ENCODE measurements around the gene SCARF1. TPM values are rescaled to one million over a fixed set of nuclear protein-coding genes. Genes with fewer than 3 reads are reported as not detected.

The SCARF1 gene
- total and polyA plus RNA-seq, 8 donors = 2.0 to 8.6 (median 3.5) TPM

- Histone ChIP-seq H3K4me3 (no peak overlapping the region), H3K36me3 (no peaks in the 10 kb centered on the region), H3K4me1 (peaks cover 0 to 8% (median 6%) of the 10 kb centered on the region in 3 donors), H3K9me3 (no peaks in the 10 kb centered on the region), H3K27me3 (no peaks in the 10 kb centered on the region), H3K27ac (no peak overlapping the region)
- no peak for ATAC-seq
- no peak for DNase-seq
- WGBS, 2 donors = 98 to 99% methylated on average over 14 of the region's 14 CpGs
- TF ChIP-seq CTCF (IDR thresholded peaks at IDR 0.05) = no peak
- intact Hi-C loops (cut with DNase I) = no loop called here
- no peak for FAIRE-seq
Observed at GRCh38 chr17:1601571-1601970, 44.0 kb downstream of the SCARF1 start.

DNA sequence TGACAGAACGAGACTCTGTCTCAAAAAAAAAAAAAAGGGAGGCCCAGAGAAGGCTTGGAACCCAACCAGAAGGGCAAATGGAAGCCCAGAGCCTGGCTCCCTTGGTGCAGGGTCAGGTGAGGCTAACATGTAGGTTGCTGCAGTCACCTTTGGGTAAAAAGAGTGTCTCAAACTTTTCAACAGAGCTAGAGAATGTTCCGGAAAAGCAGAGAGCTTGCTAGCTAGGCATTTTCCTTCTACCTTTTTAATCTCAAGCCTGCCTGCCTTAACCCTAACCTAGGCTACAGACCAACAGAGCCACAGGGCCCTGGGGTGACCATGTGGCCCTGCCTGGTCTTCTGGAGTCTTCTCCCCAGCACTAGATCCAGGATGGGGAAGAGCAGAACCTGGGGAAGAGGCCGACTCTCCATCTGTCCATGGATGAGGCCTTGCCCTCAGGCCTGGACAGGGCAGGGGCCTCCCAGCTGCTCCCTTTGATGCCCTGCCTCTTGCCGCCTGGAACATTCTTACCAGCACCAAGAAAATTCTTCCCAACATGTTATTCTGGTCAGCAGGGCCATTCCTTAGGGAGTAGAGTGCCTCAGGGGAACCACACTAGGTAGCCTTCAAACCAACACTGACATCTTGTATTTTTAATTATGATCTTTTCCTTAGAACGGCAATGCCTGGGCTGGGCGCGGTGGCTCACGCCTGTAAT is 47.0 kb downstream of the SCARF1 start:
- Histone ChIP-seq H3K4me1 (peaks cover 0 to 8% (median 6%) of the 10 kb centered on the region in 3 donors), H3K27ac (peak overlapping the region in 3 of 4 donors; percentile 46 to 80 (median 67)), H3K36me3 (no peaks in the 10 kb centered on the region), H3K9me3 (no peaks in the 10 kb centered on the region), H3K27me3 (no peaks in the 10 kb centered on the region), H3K4me3 (no peak overlapping the region)
- FAIRE-seq (no peak), ATAC-seq (peak; percentile 17 to 40 (median 28)), DNase-seq (no peak)
- TF ChIP-seq CTCF (IDR thresholded peaks at IDR 0.05) = no peak
- WGBS, 2 donors = 87% methylated on average over 8 of the region's 8 CpGs
- intact Hi-C loops (cut with DNase I) = no loop called here

DNA sequence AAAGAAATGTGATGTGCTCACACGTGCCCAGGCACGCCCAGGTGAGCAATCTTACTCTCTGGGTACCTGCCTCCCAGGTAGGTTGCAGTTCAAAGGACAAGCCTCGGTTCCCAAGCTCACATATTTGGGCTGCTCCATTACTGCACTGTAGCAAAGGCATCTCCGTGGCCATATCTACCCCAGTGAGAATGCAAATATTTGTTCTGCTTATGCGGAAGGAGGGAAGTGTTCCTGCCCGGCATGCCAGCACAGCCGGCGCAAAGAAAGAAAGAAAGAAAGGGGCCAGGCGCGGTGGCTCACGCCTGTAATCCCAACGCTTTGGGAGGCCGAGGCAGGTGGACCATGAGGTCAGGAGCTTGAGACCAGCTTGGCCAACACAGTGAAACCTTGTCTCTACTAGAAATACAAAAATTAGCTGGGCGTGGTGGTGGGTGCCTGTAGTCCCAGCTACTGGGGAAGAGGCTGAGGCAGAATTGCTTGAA is 47.6 kb downstream of the SCARF1 start:
- TF ChIP-seq CTCF (IDR thresholded peaks at IDR 0.05) = no peak
- DNase-seq = peak in 2 of 6 donors; percentile 40 to 43

GRCh38 chr17:1593630-1593931 is 52.0 kb downstream of the SCARF1 start:
- ATAC-seq (no peak), DNase-seq (no peak), FAIRE-seq (no peak)
- Histone ChIP-seq H3K36me3 (no peaks in the 10 kb centered on the region), H3K27ac (no peak overlapping the region), H3K27me3 (no peaks in the 10 kb centered on the region), H3K9me3 (no peaks in the 10 kb centered on the region), H3K4me3 (no peak overlapping the region), H3K4me1 (peaks cover 0 to 19% (median 6%) of the 10 kb centered on the region in 3 donors)
- intact Hi-C loops (cut with DNase I) = no loop called here
- TF ChIP-seq CTCF (IDR thresholded peaks at IDR 0.05) = no peak
- WGBS, 2 donors = 95 to 97% methylated on average over 5 of the region's 5 CpGs

More for the DNA sequence above, 47.6 kb downstream of the SCARF1 start:
- Histone ChIP-seq H3K4me1 (peaks cover 0 to 8% (median 6%) of the 10 kb centered on the region in 3 donors), H3K9me3 (no peaks in the 10 kb centered on the region), H3K4me3 (no peak overlapping the region), H3K27me3 (no peaks in the 10 kb centered on the region), H3K27ac (peak overlapping the region in 3 of 4 donors; percentile 46 to 80 (median 67)), H3K36me3 (no peaks in the 10 kb centered on the region)
- 19 to 37% methylated on average over 14 of the region's 14 CpGs for WGBS, 2 donors
- FAIRE-seq = no peak
- intact Hi-C loops (cut with DNase I) = no loop called here
- ATAC-seq = peak; percentile 89 to 97 (median 94)
